CD8-positive, alpha-beta memory T cell (primary cell): Measurements from ENCODE around the gene ZMYND8. TPM values are rescaled to one million over a fixed set of nuclear protein-coding genes. Genes with fewer than 3 reads are reported as not detected.

Experiments used
- CTCF ChIA-PET: fragments of 350-600 bp; sonication (Branson Sonifier 250); formaldehyde crosslinking; loops from one replicate; lab custom pipeline; 2021; ENCODE audit warnings: antibody characterized with exemption; lab: Charles Lee
- POLR2A ChIA-PET: fragments of 350-600 bp; sonication (Branson Sonifier 250); formaldehyde crosslinking; loops from one replicate; lab custom pipeline; 2021; ENCODE audit warnings: antibody characterized with exemption; lab: Charles Lee
- DNase-seq, 5 donors: peaks; one replicate each; pipeline versions ENCODE4 v3.0.0 to v3.0.0-alpha.2; 2020 to 2022; ENCODE audit warnings: mixed read lengths in 1 of 5
- H3K27ac ChIP-seq: one replicate; pipeline ENCODE4 v1.7.0; 2013; ENCODE audit warnings: low read depth, mild to moderate bottlenecking, low read length, moderate library complexity
- H3K27me3 ChIP-seq: 2 replicates; pipeline ENCODE4 v1.7.0; 2013; ENCODE audit warnings: low read length, mild to moderate bottlenecking; ENCODE audit not compliant: insufficient read depth, poor library complexity, severe bottlenecking
- H3K36me3 ChIP-seq: 2 replicates; pipeline ENCODE4 v1.7.0; 2013; ENCODE audit warnings: mild to moderate bottlenecking, low read length, moderate library complexity; ENCODE audit not compliant: insufficient read depth
- H3K4me1 ChIP-seq: 2 replicates; pipeline ENCODE4 v1.7.0; 2013; ENCODE audit warnings: mild to moderate bottlenecking, low read length, moderate library complexity; ENCODE audit not compliant: insufficient read depth
- H3K4me3 ChIP-seq: 2 replicates; pipeline ENCODE4 v1.7.0; 2013; ENCODE audit warnings: mild to moderate bottlenecking, low read length
- H3K9me3 ChIP-seq: 2 replicates; pipeline ENCODE4 v1.7.0; 2013; ENCODE audit warnings: mild to moderate bottlenecking, low read length
- H3K27ac Mint-ChIP-seq, 8 donors: one replicate each; pipeline ENCODE4 v1.8.0; 2020 to 2021; ENCODE audit warnings: mixed read lengths in 8 of 8, mild to moderate bottlenecking in 6 of 8, inconsistent platforms in 3 of 8, moderate library complexity in 3 of 8
- H3K27me3 Mint-ChIP-seq, 2 donors: one replicate each; pipeline ENCODE4 v1.8.0; 2020 to 2021; ENCODE audit warnings: mixed read lengths in 2 of 2, mild to moderate bottlenecking in 1 of 2, moderate library complexity in 1 of 2
- H3K36me3 Mint-ChIP-seq, 3 donors: one replicate each; pipeline ENCODE4 v1.8.0; 2020 to 2021; ENCODE audit warnings: mixed read lengths in 3 of 3, inconsistent platforms in 1 of 3, mild to moderate bottlenecking in 1 of 3
- H3K4me1 Mint-ChIP-seq, 3 donors: one replicate each; pipeline ENCODE4 v1.8.0; 2020 to 2021; ENCODE audit warnings: mixed read lengths in 3 of 3, inconsistent platforms in 1 of 3, mild to moderate bottlenecking in 1 of 3
- H3K4me3 Mint-ChIP-seq, 7 donors: one replicate each; pipeline ENCODE4 v1.8.0; 2020 to 2021; ENCODE audit warnings: mixed read lengths in 7 of 7, mild to moderate bottlenecking in 6 of 7, moderate library complexity in 4 of 7, inconsistent platforms in 2 of 7
- H3K9me3 Mint-ChIP-seq, 5 donors: one replicate each; pipeline ENCODE4 v1.8.0; 2020 to 2022; ENCODE audit warnings: mixed read lengths in 5 of 5, mild to moderate bottlenecking in 3 of 5, moderate library complexity in 2 of 5, inconsistent platforms in 1 of 5
- polyA plus RNA-seq: library from polyadenylated mRNA; unstranded; fragments of 300-500 nt; fragmentation: Illumina TruSeq; gene quantifications from one replicate; pipeline ENCODE4 v1.2.3, GENCODE V29; 2021
- total RNA-seq, 2 experiments: library from RNA; stranded (reverse); gene quantifications; one replicate each; pipeline ENCODE4 v1.2.3, GENCODE V29; 2021

Gene ZMYND8
- total and polyA plus RNA-seq, 3 experiments from 2014 or later: 20.9 to 30.7 (median 25.8) TPM

GRCh38 chr20:47319517-47320252 is 36.8 kb downstream of the ZMYND8 start:
- Mint-ChIP-seq H3K27me3 (no peaks in the 10 kb centered on the region), H3K4me3 (peak overlapping the region in 1 of 7 donors; percentile 7), H3K9me3 (no peaks in the 10 kb centered on the region), H3K27ac (peak overlapping the region; percentile 43 to 92 (median 83)), H3K36me3 (peaks cover 0 to 17% (median 5%) of the 10 kb centered on the region in 3 donors), H3K4me1 (peaks cover 57 to 92% (median 89%) of the 10 kb centered on the region in 3 donors)
- Histone ChIP-seq H3K4me3 (no peak overlapping the region), H3K4me1 (peaks cover 57% of the 10 kb centered on the region), H3K36me3 (no peaks in the 10 kb centered on the region), H3K9me3 (no peaks in the 10 kb centered on the region), H3K27ac (peak overlapping the region; percentile 55), H3K27me3 (no peaks in the 10 kb centered on the region)
- CTCF ChIA-PET: no interaction called here
- POLR2A ChIA-PET: no interaction called here
- DNase-seq: no peak

DNA sequence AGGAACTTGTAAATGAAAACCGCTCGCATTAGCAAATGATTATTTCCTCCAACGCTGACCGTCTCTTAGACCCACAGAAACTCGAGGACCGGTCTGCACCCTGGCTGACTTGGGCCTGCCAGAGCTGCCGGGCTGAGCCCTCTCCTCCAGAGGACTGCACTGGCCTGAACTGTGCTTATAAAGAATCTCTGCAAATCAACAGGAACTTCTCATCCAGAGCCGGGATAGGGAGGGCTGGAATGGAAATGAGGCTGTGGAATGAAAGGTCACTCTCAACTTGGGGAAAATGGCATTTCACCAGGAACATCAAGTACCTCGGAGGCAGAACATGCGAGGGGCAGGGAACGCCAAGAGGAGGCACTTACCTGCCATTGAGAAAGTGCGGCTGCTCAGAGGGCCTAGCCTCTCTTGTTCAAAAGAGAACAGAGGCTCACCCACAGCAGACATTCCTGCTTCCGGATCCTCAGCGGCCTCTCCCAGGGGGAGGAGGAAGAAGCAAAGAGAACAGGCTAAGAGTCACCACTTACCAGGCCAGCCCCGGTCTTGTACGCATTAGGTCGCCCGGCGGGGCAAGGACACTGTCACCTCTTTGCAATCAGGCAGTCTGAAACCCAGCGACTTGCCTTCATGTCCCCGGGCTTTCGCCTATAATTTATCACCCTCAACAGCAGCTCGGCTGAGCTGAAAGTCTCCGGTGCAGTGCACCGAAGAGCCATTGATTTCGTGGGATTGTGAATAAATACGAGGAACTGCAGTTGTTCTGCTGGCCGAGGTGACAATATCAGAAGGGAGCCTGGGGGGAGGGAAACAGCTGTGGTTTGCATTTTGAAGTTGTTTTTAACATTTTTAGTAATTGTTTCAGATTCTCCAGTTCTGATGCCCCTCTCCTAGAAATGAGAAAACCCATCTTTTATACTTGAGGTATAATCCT is 37.6 kb downstream of the ZMYND8 start:
- Mint-ChIP-seq H3K27ac (peak overlapping the region; percentile 47 to 92 (median 83)), H3K4me1 (peaks cover 59 to 90% (median 87%) of the 10 kb centered on the region in 3 donors), H3K36me3 (peaks cover 0 to 17% (median 2%) of the 10 kb centered on the region in 3 donors), H3K27me3 (no peaks in the 10 kb centered on the region), H3K9me3 (no peaks in the 10 kb centered on the region), H3K4me3 (peak overlapping the region in 3 of 7 donors; percentile 7 to 72 (median 45))
- Histone ChIP-seq H3K36me3 (no peaks in the 10 kb centered on the region), H3K27ac (peak overlapping the region; percentile 55), H3K4me1 (peaks cover 56% of the 10 kb centered on the region), H3K27me3 (no peaks in the 10 kb centered on the region), H3K4me3 (no peak overlapping the region), H3K9me3 (no peaks in the 10 kb centered on the region)
- CTCF ChIA-PET: interaction anchor here (0.6 to 3.1 kb wide), 3 partner anchors 11 to 107 kb away, joined by 3 to 14 read pairs (median 3); no protein-coding TSS in a partner anchor
- DNase-seq: peak in 1 of 5 donors; percentile 2
- POLR2A ChIA-PET: no interaction called here

DNA sequence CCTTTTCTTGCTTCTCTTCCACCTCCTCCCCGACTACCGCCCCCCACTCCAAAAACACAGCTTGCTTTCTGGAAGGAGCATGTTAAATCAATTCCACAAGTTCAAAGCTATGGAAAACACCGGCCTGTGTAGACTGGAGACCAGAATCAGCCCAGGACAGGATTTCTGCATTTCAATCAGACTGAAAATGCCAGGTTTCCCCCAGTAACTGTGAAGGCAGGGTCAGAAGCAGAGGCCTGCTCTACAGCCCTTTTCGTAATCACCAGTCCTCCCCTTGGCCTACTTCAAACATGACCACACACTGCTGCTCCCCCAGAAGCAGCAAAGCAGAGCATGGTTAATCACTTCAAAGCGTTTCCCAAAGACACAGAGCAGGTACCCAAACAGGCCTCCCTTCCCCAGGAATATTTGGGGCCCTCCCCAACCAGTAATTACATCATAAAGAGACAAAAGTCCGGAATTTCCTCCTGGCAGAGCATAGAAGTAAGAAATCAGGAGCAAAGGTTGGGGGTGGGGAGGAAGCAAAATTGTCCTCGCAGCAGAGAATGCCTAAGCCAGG is 38.4 kb downstream of the ZMYND8 start:
- Mint-ChIP-seq H3K4me1 (peaks cover 58 to 83% (median 80%) of the 10 kb centered on the region in 3 donors), H3K36me3 (peaks cover 0 to 15% (median 2%) of the 10 kb centered on the region in 3 donors), H3K27me3 (no peaks in the 10 kb centered on the region), H3K4me3 (peak overlapping the region in 4 of 7 donors; percentile 9 to 77 (median 56)), H3K9me3 (no peaks in the 10 kb centered on the region), H3K27ac (peak overlapping the region in 7 of 8 donors; percentile 47 to 92 (median 86))
- H3K4me3 ChIP-seq: no peak overlapping the region
- peaks cover 49% of the 10 kb centered on the region for H3K4me1 ChIP-seq
- H3K36me3 ChIP-seq: no peaks in the 10 kb centered on the region
- no peaks in the 10 kb centered on the region for H3K9me3 ChIP-seq
- POLR2A ChIA-PET: no interaction called here
- H3K27ac ChIP-seq: peak overlapping the region; percentile 55
- no peak for DNase-seq
- CTCF ChIA-PET: interaction anchor here (0.6 to 3.1 kb wide), 3 partner anchors 12 to 108 kb away, joined by 3 to 14 read pairs (median 3); no protein-coding TSS in a partner anchor
- H3K27me3 ChIP-seq: no peaks in the 10 kb centered on the region

DNA sequence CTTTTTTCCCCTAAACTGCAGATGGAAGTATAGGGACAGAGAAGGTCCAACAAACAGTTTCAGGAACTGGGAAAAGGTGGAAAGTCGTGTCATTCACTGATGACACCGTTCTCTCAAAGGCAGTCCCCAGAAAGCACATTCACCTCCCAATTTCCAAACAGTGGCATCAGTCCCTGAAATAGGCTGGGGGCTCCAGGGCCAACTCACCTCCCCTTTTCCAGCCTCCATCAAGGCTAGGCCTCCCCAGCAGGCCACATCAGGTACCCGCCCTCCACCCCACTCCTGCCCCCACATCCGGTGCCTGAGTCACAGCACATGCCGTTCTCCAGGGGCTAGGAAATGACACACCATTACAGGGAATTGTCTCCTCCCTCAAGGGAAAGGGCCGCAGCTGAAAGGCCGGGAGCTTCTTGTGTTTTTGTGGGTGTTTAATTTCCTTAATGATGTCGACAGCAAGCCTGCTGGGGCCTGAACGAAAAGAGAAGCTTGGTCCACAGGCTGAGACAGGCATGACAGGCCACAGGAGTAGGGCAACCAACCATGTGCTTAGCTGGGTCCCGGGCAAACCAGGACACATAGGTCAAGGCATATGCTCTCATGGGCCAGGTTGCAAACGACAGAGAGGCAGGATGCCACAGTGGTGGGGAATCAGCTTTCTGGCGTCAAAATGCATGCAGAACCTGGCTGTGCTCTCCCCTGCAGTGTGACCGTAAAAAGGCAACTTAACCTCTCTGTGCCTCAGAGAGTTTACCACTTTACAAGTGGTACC is 39.2 kb downstream of the ZMYND8 start:
- ChIA-PET CTCF (interaction anchor here (1.4 to 3.1 kb wide), 2 partner anchors 13 to 67 kb away, joined by 3 to 14 read pairs; no protein-coding TSS in a partner anchor), POLR2A (interaction anchor here (0.5 kb wide), 1 partner anchor 13 kb away, joined by 3 read pairs; no protein-coding TSS in a partner anchor)
- H3K36me3 Mint-ChIP-seq: peaks cover 0 to 18% (median 5%) of the 10 kb centered on the region in 3 donors
- Histone ChIP-seq H3K4me3 (no peak overlapping the region), H3K9me3 (no peaks in the 10 kb centered on the region), H3K27ac (peak overlapping the region; percentile 10), H3K27me3 (no peaks in the 10 kb centered on the region), H3K36me3 (no peaks in the 10 kb centered on the region), H3K4me1 (peaks cover 48% of the 10 kb centered on the region)
- peaks cover 57 to 82% (median 78%) of the 10 kb centered on the region in 3 donors for H3K4me1 Mint-ChIP-seq
- H3K27me3 Mint-ChIP-seq: no peaks in the 10 kb centered on the region
- DNase-seq: peak; percentile 9 to 50 (median 17)
- peak overlapping the region in 3 of 7 donors; percentile 27 to 72 (median 52) for H3K4me3 Mint-ChIP-seq
- no peaks in the 10 kb centered on the region for H3K9me3 Mint-ChIP-seq
- H3K27ac Mint-ChIP-seq: peak overlapping the region; percentile 47 to 92 (median 87)

DNA sequence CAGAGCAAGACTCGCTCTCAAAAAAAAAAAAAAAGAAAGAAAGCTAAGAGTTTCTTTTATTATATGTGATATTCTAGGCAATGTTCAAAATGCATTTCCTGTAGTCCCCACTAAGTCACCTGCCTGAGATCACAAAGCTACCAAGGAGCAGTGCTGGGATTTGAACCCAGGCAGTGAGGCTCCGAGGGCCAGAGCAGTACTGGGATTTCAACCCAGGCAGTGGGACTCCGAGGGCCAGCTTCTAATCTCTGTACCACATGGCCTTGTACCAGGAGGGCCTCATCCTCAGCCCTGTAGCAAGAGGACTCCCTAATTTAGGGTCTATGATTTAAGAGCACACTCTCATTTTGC is 39.7 kb downstream of the ZMYND8 start:
- ChIA-PET POLR2A (no interaction called here), CTCF (interaction anchor here (1.1 to 3.1 kb wide), 2 partner anchors 45 to 67 kb away, joined by 3 to 14 read pairs; no protein-coding TSS in a partner anchor)
- no peaks in the 10 kb centered on the region for H3K9me3 ChIP-seq
- Mint-ChIP-seq H3K27me3 (no peaks in the 10 kb centered on the region), H3K9me3 (no peaks in the 10 kb centered on the region), H3K4me1 (peaks cover 55 to 83% (median 80%) of the 10 kb centered on the region in 3 donors), H3K4me3 (peak overlapping the region in 3 of 7 donors; percentile 23 to 62 (median 27)), H3K36me3 (peaks cover 0 to 23% (median 9%) of the 10 kb centered on the region in 3 donors), H3K27ac (peak overlapping the region; percentile 47 to 92 (median 87))
- H3K4me3 ChIP-seq: no peak overlapping the region
- peaks cover 44% of the 10 kb centered on the region for H3K4me1 ChIP-seq
- H3K27ac ChIP-seq: peak overlapping the region; percentile 10
- H3K36me3 ChIP-seq: peaks cover 5% of the 10 kb centered on the region
- no peaks in the 10 kb centered on the region for H3K27me3 ChIP-seq
- no peak for DNase-seq

DNA sequence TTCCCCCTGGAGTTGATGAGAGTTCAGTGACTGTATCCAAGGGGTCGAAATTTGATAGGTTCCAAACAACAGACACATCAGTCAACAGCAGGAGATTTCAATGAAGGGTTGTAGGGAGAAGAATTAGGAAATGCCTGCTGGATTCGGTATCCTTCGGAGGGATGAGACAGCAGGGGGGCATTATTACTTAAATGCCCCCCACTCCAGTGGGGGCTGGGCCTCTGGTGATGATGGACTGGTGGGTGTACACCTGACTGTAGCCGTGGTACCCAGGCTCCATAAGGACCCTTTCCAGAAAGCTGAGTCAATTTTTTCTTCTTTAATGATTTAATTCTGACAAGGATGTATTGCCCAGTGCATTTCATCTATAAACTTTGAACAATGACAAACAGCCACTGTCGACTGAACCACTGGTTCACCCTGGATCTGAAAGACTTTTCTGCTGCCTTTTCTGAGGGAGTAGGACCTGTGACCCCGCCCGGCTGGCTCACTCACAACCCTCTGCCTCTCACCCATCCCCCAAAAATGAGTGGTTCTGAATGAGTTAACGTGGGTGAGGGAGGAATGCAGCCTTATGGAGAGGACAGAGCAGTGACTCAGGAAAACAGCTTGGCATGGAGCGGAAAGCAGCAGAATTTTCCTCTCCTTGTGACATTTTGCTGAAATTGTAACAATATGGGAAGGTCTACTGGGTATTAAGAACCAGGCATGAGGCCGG is 41.0 kb downstream of the ZMYND8 start:
- H3K9me3 Mint-ChIP-seq: no peaks in the 10 kb centered on the region
- H3K4me3 Mint-ChIP-seq: peak overlapping the region in 1 of 7 donors; percentile 65
- H3K4me1 Mint-ChIP-seq: peaks cover 49 to 80% (median 74%) of the 10 kb centered on the region in 3 donors
- no peak overlapping the region for H3K4me3 ChIP-seq
- POLR2A ChIA-PET: interaction anchor here (0.6 kb wide), 1 partner anchor 302 kb away, joined by 4 read pairs; no protein-coding TSS in a partner anchor
- H3K4me1 ChIP-seq: peaks cover 39% of the 10 kb centered on the region
- no peaks in the 10 kb centered on the region for H3K27me3 ChIP-seq
- CTCF ChIA-PET: interaction anchor here (1.1 to 3.1 kb wide), 2 partner anchors 47 to 69 kb away, joined by 3 to 14 read pairs; no protein-coding TSS in a partner anchor
- H3K27ac Mint-ChIP-seq: peak overlapping the region in 7 of 8 donors; percentile 19 to 92 (median 68)
- H3K9me3 ChIP-seq: no peaks in the 10 kb centered on the region
- no peak overlapping the region for H3K27ac ChIP-seq
- H3K27me3 Mint-ChIP-seq: no peaks in the 10 kb centered on the region
- DNase-seq: no peak
- peaks cover 5% of the 10 kb centered on the region for H3K36me3 ChIP-seq
- H3K36me3 Mint-ChIP-seq: peaks cover 0 to 33% (median 15%) of the 10 kb centered on the region in 3 donors
